GDM1 (cell line): ENCODE data around the gene MAN1C1.
"Not testable (repeated sequence)": the region's sequence is repeated elsewhere in the genome, so short reads cannot be mapped to it uniquely, and the experiment has no call there.

ENCODE experiments used
- DNase-seq: peaks from one replicate; lab custom pipeline; 2025; lab: John Stamatoyannopoulos, UW

Gene MAN1C1

GRCh38 chr1:25698252-25698651 lies 81.7 kb downstream of the MAN1C1 start:
- no peak for DNase-seq

- DNase-seq, result not testable (repeated sequence)
Measured at GRCh38 chr1:25699059-25699458, 82.5 kb downstream of the MAN1C1 start.

DNA sequence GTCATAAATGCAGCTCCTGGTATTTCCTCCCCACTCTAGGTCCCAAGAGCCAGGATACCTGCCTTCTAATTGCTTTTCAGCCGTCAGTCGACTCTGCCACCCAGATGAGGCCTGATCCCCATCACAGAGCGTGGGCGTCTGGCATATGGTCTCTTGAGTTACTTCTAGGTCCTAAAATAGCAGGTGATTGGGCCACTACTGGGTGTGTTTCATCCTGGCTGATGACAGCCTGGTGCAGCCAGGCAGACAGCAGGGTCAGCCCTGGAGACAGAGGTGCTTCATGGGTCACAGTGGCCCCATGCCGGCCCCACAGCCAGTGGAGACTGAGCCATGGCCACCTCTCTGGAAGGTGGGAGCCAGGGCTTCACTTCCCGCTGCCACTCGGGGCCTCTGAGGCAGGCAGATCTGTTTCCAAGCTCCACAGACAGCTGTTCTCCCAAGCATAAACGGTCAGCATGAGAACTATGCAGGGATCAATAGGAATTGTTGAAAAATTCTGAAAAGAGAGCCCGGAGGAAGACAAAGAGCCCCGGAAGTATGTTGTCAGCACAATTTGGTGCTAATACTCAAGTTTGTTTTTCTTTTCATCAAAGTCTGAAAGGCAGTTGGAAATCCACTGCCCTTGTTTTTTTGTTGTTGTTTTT lies 83.0 kb downstream of the MAN1C1 start:
- no peak for DNase-seq

- no peak for DNase-seq
Measured at GRCh38 chr1:25700144-25700523, 83.5 kb downstream of the MAN1C1 start.

DNA sequence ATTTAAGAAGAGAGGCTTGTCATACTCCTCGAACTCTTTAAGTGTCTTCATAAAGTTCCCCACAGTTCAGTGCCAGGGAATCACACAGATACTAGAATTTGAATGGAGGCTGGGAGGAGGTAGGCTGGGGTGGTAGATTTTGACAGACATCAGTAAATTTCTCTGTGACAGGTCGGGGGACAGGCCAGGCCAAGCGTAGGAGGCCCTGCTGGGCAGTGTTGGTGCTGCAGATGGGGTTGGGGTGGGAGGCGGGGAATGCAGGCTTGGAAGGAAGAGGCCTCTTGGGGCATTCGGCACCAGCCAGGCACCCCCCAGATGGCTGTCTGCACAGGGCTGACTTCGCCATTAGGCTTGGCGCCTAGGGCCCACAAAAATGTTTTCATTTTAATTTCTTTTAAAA lies 84.0 kb downstream of the MAN1C1 start:
- DNase-seq, result no peak

DNA sequence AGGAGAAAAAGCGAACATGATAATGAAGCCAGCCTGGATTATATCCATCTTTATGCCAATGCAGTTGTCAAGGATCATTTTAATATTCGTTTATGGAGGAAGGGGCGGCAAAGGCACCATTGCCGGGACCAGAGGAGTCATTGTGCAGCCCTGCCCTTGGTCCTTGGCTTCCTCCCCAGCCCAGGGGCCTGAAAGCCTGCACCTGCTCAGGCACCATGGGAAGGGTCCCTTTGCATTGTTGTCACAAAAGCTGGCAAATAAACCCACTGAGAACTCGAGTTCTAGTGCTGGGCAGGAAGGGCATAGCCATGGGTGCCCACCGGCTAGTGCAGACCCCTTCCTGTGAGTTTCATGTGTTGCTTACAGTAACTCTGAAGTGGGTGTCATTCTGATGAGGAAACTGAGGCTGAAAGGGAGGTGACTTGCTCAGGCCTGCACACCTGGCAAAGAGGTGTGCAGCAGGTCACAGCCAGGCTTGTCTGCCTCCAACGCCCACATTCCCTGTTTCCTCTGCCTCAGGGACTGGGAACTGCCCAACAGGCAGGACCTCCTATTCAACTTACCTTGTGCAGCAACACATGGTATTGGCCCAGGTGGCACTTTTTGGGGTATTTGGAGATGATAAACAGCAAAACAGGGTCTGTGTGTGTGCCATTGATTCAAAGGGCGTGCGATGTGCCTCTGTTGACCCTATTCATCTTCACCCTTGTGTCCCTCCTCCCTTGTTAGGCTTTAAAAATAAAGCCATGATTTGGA lies 84.6 kb downstream of the MAN1C1 start:
- DNase-seq, result no peak

GRCh38 chr1:25702101-25702775 lies 85.6 kb downstream of the MAN1C1 start:
- DNase-seq, result no peak

GRCh38 chr1:25703041-25703440 lies 86.5 kb downstream of the MAN1C1 start:
- DNase-seq, result no peak

DNA sequence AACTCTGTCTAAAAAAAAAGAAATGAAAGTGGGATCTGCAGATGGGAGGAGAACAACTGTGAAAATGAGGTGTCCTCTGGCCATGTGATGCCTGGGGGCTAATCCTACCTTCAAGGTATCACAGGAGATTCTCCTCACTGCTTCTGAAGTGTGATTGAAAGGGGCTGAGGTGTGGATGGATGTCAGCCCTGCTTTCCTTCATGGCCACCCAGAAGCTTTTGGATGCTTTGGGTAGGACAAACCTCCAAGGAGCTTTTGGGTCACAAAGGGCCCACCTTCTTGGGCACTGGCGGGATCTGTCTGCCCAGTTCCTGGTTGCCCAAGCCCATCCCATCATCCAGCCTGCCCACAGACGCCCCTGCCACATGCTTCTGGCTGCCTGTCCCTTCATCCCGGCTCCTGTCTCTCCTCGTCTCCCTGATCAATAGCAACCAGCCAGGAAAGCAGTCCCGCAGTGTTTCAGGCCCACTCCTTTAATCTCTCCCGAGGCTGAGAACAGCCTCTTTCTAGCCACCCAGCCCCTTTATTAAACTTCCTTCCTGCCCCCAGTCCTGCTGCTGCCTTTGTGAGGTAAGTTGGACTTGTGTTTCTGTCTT lies 87.2 kb downstream of the MAN1C1 start:
- DNase-seq, result no peak

DNA sequence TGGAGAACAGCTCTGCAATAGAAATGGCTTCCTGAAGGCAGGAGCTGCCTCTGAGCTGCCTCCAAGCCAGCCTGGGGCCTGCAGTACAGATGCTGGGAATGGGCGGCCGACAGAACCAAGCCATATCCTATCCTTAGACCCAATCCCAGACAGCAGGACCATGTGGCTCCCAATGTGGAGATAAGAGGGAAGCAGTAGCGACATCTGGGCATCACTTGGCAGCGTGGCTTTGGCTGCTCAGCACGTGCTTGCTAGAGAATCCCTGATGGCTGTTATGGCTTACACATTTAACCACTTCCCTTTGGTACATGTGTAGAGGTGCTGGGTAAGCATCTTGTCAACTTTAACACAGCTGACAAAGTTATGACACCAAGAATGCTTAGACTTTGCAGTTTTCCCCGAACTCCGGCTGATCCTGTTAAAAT lies 87.7 kb downstream of the MAN1C1 start:
- peak; percentile 15 for DNase-seq

GRCh38 chr1:25705699-25706098 lies 89.1 kb downstream of the MAN1C1 start:
- no peak for DNase-seq

- DNase-seq, result no peak
Measured at GRCh38 chr1:25706146-25707089, 89.8 kb downstream of the MAN1C1 start.

- DNase-seq, result no peak
Measured at GRCh38 chr1:25707280-25708016, 90.9 kb downstream of the MAN1C1 start.

- no peak for DNase-seq
Measured at GRCh38 chr1:25710583-25711347, 94.2 kb downstream of the MAN1C1 start.

GRCh38 chr1:25711555-25712298 lies 95.1 kb downstream of the MAN1C1 start:
- DNase-seq, result peak; percentile 22

DNA sequence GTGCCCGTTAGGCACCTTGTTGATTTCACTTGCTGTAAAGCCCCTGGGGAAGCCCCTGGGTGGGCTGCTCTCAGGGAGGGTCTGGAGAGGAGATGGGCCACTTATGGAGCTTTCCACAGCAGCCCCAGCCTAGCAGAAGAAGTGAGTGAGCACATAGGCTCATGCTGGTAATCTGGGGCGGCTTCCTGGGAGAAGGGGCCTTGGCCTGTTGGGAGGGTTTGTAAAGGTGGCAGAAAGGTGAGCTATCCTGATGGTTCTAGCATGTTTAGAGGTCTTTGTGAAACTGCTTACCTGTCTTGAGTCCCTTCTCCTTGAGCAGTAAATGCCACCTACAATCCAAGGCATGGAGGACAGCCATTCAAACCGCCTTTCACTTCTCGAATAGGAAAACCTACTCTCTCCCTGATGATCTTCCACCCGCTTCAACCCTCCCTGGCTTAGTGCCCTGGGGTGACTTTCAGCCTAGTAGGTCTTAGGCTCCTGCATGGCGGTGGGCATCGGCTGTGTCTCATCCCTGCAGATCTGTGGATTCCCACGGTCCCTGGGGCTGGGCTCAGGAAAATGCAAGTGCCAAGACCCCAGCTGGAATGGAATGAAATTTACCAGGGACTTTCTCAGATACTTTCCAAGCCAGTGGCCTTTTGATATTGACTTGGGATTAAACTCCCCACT lies 95.8 kb downstream of the MAN1C1 start:
- no peak for DNase-seq

DNA sequence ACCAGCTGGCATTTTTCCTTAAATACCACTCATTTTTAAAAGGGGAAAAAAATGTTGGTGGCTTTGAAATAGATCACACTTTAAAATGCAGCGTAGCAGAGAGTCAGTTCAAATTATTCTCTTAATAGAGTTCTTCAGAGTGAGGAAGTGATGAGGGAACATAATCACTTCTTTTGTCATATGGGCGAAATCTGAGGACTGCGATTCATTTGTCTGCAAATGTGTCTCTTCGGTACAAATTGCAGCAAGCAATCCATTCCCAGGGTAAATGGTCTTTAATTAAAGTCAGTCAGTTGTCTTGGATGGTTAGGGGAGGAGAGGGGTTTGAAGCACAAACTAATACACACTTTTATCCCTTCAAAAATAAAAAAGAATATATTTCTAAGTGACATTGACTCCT lies 97.4 kb downstream of the MAN1C1 start:
- no peak for DNase-seq

DNA sequence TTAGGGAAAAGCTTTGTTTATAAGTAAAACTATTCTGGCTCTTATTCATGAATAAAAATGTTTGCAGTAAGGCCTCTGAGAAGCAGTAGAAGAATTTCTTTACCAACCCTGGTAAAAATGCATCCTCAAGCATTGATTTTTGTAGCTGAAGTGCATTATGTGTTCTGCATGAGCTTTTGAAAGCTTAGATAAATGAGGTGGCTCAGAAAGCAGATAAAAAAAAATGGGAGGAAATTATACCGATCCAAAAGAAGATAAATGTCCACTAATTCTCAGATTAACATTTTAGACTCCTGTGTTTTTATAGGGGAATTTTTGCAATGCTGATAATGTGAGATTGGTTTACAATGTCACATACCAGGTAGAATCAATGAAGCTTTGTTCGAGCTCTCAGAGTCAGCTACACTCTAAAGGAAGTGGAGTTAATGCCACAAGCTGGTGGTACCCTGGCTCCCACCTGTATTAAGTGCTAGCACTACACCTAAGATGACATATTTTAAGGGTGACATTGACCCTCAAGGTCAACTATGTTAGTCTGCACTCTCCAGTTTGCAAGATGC lies 97.9 kb downstream of the MAN1C1 start:
- no peak for DNase-seq

DNA sequence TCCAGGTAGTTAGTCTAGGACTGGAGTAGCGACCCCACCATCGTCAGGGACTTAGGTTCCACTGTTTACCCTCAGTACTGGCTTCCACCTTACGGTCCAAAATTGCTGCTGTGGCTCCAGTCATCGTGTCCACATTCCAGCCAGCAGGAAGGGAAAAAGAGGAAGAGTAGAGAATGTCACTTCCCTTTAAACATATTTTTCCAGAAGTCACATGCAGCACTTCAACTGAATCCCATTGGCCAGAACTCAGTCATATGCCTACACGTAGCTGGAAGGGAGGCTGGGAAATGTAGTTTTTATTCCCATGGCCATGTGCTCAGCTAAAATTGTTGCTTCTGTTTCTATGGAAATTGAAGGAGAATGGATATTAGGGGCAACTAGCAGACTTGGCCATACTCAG lies 99.3 kb downstream of the MAN1C1 start:
- no peak for DNase-seq
